GM19372 (cell line): ENCODE measurements around the gene TNS2.
"Not testable (repeated sequence)": the region's sequence is repeated elsewhere in the genome, so short reads cannot be mapped to it uniquely, and the experiment has no call there.

Source experiments
- ATAC-seq: cut with Tn5 transposase; IDR thresholded peaks from one replicate; pipeline ENCODE4 v1.9.1; 2021; ENCODE audit warnings: mild to moderate bottlenecking, low read depth, moderate library complexity; ENCODE audit not compliant: unreplicated experiment

The TNS2 gene

GRCh38 chr12:53090554-53090953 lies 40.7 kb downstream of the TNS2 start:
- no peak for ATAC-seq

- no peak for ATAC-seq
These were observed 41.9 kb downstream of the TNS2 start for GRCh38 chr12:53091756-53092155.

GRCh38 chr12:53093777-53094393 lies 44.0 kb downstream of the TNS2 start:
- no peak for ATAC-seq

GRCh38 chr12:53094394-53094787 lies 44.5 kb downstream of the TNS2 start:
- no peak for ATAC-seq

GRCh38 chr12:53094796-53095595 lies 45.1 kb downstream of the TNS2 start:
- ATAC-seq, result not testable (repeated sequence)

GRCh38 chr12:53095596-53095895 lies 45.7 kb downstream of the TNS2 start:
- not testable (repeated sequence) for ATAC-seq

- ATAC-seq, result no peak
These were observed 46.4 kb downstream of the TNS2 start for GRCh38 chr12:53096089-53096741.

- no peak for ATAC-seq
These were observed 46.9 kb downstream of the TNS2 start for GRCh38 chr12:53096759-53097158.

- no peak for ATAC-seq
These were observed 47.3 kb downstream of the TNS2 start for GRCh38 chr12:53097207-53097563.

- no peak for ATAC-seq
These were observed 47.9 kb downstream of the TNS2 start, which contains the start of gene IGFBP6 for GRCh38 chr12:53097564-53098353. Gene IGFBP6 (plus strand): TSS chr12:53097667. CDS start chr12:53097718, 51 bp downstream.

- no peak for ATAC-seq
These were observed 48.6 kb downstream of the TNS2 start for GRCh38 chr12:53098354-53098981.

- no peak for ATAC-seq
These were observed 49.4 kb downstream of the TNS2 start for GRCh38 chr12:53099071-53099882.

- no peak for ATAC-seq
These were observed 50.7 kb downstream of the TNS2 start for GRCh38 chr12:53100466-53101151.

GRCh38 chr12:53101266-53101665 lies 51.4 kb downstream of the TNS2 start:
- no peak for ATAC-seq

- ATAC-seq, result no peak
These were observed 52.3 kb downstream of the TNS2 start for GRCh38 chr12:53101931-53102781.

GRCh38 chr12:53102883-53103807 lies 53.3 kb downstream of the TNS2 start, which contains the start of gene SOAT2:
Gene SOAT2 (plus strand): TSS chr12:53103486. CDS start chr12:53103578, 92 bp downstream.
- no peak for ATAC-seq

- no peak for ATAC-seq
These were observed 54.0 kb downstream of the TNS2 start for GRCh38 chr12:53103860-53104305.
